H1 (cell line): Measurements from ENCODE around the gene INPP5A.

Experiments
- BCL11A ChIP-seq, 2 experiments: IDR thresholded peaks; one replicate each; pipeline ENCODE4 v1.6.1; 2011; ENCODE audit warnings: low read depth in 2 of 2, low read length in 2 of 2, mild to moderate bottlenecking in 2 of 2
- CTCF ChIP-seq, 3 experiments: IDR thresholded peaks; 1 replicate in 2 of 3; 2 replicates in 1 of 3; pipeline versions ENCODE4 v1.5.1 to v1.6.1; 2011; ENCODE audit warnings: low read length in 3 of 3, mild to moderate bottlenecking in 3 of 3, inconsistent platforms in 2 of 3, low read depth in 1 of 3, moderate library complexity in 1 of 3; ENCODE audit not compliant: insufficient read depth in 1 of 3; ENCODE audit errors: control extremely low read depth in 1 of 3
- EP300 ChIP-seq, 2 experiments: IDR thresholded peaks; 1 replicate in 1 of 2; 2 replicates in 1 of 2; pipeline ENCODE4 v1.6.1; 2011 to 2012; ENCODE audit warnings: low read depth in 2 of 2, low read length in 2 of 2, mild to moderate bottlenecking in 2 of 2, borderline replicate concordance in 1 of 2, inconsistent platforms in 1 of 2, moderate library complexity in 1 of 2
- EZH2 ChIP-seq: fragments of 200-600 bp; sonication (generic); IDR thresholded peaks from 2 replicates; pipeline ENCODE4 v1.7.1; 2012; ENCODE audit warnings: low read depth, mild to moderate bottlenecking, moderate library complexity, low read length, inconsistent platforms; ENCODE audit not compliant: severe bottlenecking
- GTF2F1 ChIP-seq: IDR thresholded peaks from 2 replicates; pipeline ENCODE4 v1.6.1; 2012; ENCODE audit warnings: low read depth, low read length, improper control_type of control experiment, borderline replicate concordance
- JUN ChIP-seq: IDR thresholded peaks from 2 replicates; pipeline ENCODE4 v1.6.1; 2011; ENCODE audit warnings: low read depth, mild to moderate bottlenecking, improper control_type of control experiment, low read length
- JUND ChIP-seq: IDR thresholded peaks from 2 replicates; pipeline ENCODE4 v1.6.1; 2011; ENCODE audit warnings: mild to moderate bottlenecking, improper control_type of control experiment, low read length
- KDM1A ChIP-seq: fragments of 200-600, 300-600 bp; sonication (generic); IDR thresholded peaks from 2 replicates; pipeline ENCODE4 v1.7.1; 2016; ENCODE audit warnings: mild to moderate bottlenecking, low read length, borderline replicate concordance
- POLR2A ChIP-seq, 2 experiments: IDR thresholded peaks; 1 replicate in 1 of 2; 2 replicates in 1 of 2; pipeline ENCODE4 v1.6.1; 2011; ENCODE audit warnings: low read depth in 2 of 2, low read length in 2 of 2, mild to moderate bottlenecking in 2 of 2; ENCODE audit errors: control extremely low read depth in 1 of 2
- SIX5 ChIP-seq: IDR thresholded peaks from 2 replicates; pipeline ENCODE4 v1.6.1; 2011; ENCODE audit warnings: mild to moderate bottlenecking, low read depth, low read length
- USF2 ChIP-seq: IDR thresholded peaks from 2 replicates; pipeline ENCODE4 v1.6.1; 2011; ENCODE audit warnings: low read length, improper control_type of control experiment

- TF ChIP-seq POLR2A (IDR thresholded peaks at IDR 0.05; ENCODE audit: control extremely low read depth in 1 of 2, low read depth in 2 of 2, low read length in 2 of 2) (no peak), CTCF (IDR thresholded peaks at IDR 0.05; ENCODE audit: control extremely low read depth in 1 of 3, insufficient read depth in 1 of 3, low read depth in 1 of 3, low read length in 3 of 3) (no peak), GTF2F1 (no peak), KDM1A (no peak), SIX5 (no peak), JUN (no peak), USF2 (no peak), EP300 (IDR thresholded peaks at IDR 0.05; ENCODE audit: borderline replicate concordance in 1 of 2, low read depth in 2 of 2, low read length in 2 of 2) (no peak), JUND (no peak), BCL11A (IDR thresholded peaks at IDR 0.05; ENCODE audit: low read depth in 2 of 2, low read length in 2 of 2) (no peak), EZH2 (no peak)
These were observed 55.3 kb downstream of the INPP5A start for GRCh38 chr10:132592790-132593383.
